ENCODE data around the gene ABTB2. TPM values are rescaled to one million over a fixed set of nuclear protein-coding genes. Genes with fewer than 3 reads are reported as not detected.
A peak's percentile ranks its signal among the peaks of the same experiment; 100 is the strongest.

ABTB2 gene
- polyA plus RNA-seq, 3 donors from 2014 or later = 0.56 TPM; not detected in 2

DNA sequence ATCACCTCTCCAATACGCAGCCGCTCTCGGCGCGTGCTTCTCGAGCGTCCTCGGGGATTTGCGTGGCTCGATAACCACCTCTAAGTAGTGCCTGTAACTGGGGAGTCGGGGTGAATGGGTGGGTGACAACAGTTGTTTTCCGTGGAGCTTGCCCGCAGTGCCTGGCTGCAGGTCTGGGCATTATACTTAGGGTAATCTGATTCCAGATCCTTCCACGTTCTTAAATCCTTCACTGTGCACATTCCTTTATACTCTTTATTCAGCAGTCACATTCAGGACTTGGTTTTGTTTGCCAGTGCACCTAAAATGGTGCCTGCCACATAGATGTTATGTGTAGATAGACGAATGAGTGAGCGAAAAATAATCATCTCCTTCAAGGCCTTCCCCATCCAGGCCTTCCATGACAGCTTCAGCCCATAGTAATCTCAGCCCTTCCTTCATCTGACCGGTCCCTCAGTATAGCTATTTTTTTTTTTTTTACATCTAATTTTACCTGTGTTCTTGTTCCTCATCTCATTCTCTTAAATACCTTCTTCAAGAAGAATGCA, 251.8 kb downstream of the ABTB2 start:
- peaks cover 3 to 17% (median 12%) of the 10 kb centered on the region in 3 donors for H3K36me3 Mint-ChIP-seq
- peaks cover 34 to 50% of the 10 kb centered on the region in 2 donors for H3K4me1 Mint-ChIP-seq
- peak overlapping the region; percentile 98 to 99 (median 98) for H3K27ac Mint-ChIP-seq
- DNase-seq = no peak
- peak overlapping the region; percentile 95 to 98 (median 97) for H3K4me3 Mint-ChIP-seq
- H3K27me3 Mint-ChIP-seq (ENCODE audit: low read depth in 3 of 3) = peaks cover 11 to 22% (median 17%) of the 10 kb centered on the region in 3 donors
- no peaks in the 10 kb centered on the region for H3K9me3 Mint-ChIP-seq

DNA sequence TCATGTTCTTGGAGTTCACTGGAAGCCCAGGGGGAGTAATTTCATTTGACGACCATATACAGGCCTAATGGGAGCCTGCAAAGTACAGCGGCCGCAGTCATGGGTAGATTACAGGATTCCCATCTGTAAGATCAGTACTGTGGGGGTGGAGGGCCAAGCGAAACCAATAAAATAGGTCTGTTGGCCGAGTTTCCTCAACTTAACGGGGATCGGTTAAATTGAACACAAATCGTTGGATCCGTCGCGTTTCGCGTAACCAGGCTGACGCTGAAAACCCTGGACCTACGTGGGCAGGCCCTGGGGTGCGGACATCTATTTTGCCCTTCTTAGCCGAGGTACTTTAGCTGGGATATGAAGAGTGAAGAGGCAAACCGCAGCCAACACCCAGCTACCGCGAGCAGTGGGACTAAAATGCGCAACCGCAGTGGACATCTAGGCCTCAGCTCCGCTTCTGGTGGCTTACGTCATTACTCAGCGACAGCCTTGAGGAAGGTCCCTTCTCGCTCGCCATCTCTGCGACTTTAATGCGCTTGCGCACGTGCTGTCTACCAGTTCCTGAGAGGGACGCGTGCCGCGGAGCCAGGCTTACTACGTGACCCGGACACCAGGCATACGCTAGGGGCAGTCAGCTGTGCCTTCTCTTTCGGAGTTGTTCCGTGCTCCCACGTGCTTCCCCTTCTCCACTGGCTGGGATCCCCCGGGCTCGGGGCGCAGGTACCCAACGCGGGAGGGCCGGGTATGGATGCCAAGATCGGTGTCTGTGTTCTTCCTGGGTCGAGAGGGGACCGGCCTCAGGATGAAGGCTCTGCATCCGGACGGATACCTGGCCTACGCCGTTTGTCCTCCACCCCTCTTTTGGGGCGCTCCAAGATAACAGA, 252.5 kb downstream of the ABTB2 start, which contains the start of gene NAT10:
TSS of gene NAT10 (plus strand) at position 551 of the 878 bp plus-strand sequence. CDS start 2,597 bp downstream, outside the sequence.
- DNase-seq = peak; percentile 97 to 98 (median 98)
- Mint-ChIP-seq H3K36me3 (peaks cover 3 to 14% (median 12%) of the 10 kb centered on the region in 3 donors), H3K4me3 (peak within 1 kb of the TSS; percentile 95 to 98 (median 97)), H3K4me1 (peaks cover 34 to 50% of the 10 kb centered on the region in 2 donors), H3K9me3 (no peaks in the 10 kb centered on the region), H3K27me3 (ENCODE audit: low read depth in 3 of 3) (peaks cover 11 to 22% (median 17%) of the 10 kb centered on the region in 3 donors), H3K27ac (peak within 1 kb of the TSS; percentile 98 to 99 (median 98))

DNA sequence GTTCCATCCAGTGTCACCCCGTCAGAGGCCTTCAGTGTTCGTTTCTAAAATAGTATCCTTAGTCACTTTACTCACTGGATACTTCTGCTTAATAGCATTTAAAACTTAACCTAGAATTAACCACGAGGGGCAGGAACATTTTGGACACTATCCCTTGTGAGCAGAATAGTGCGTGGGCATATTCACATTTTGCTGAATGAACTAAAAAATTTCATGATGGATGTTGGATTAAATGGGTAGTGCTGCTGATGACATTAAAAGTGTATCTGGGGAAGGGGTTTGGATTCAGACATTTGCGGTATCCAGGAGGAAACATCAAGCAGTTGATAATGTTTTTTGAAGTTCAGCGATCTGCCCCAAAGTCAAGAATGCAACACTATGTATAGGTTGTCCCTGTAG, 253.1 kb downstream of the ABTB2 start:
- Mint-ChIP-seq H3K27me3 (ENCODE audit: low read depth in 3 of 3) (peaks cover 11 to 22% (median 17%) of the 10 kb centered on the region in 3 donors), H3K9me3 (no peaks in the 10 kb centered on the region), H3K27ac (peak overlapping the region; percentile 98 to 99 (median 98)), H3K4me1 (peaks cover 34 to 50% of the 10 kb centered on the region in 2 donors), H3K36me3 (peaks cover 3 to 12% (median 8%) of the 10 kb centered on the region in 3 donors), H3K4me3 (peak overlapping the region; percentile 95 to 98 (median 97))
- DNase-seq = no peak

Other genes starting within 250 kb of the ABTB2 start
- 100 to 1,000 TPM in 2 of 3 donors, 10 to 100 TPM in 1; 97.5 to 192 (median 153) TPM for gene CAT, start 80.9 kb upstream of the ABTB2 start, polyA plus RNA-seq
- gene ELF5, start 155.8 kb upstream of the ABTB2 start, polyA plus RNA-seq = not detected